HG02588 (cell line): ENCODE data around the gene MEGF11.
"Not testable (repeated sequence)": the region's sequence is repeated elsewhere in the genome, so short reads cannot be mapped to it uniquely, and the experiment has no call there.

ENCODE experiments used
- ATAC-seq: cut with Tn5 transposase; IDR thresholded peaks from one replicate; pipeline ENCODE4 v1.9.1; 2021; ENCODE audit warnings: mild to moderate bottlenecking, moderate library complexity; ENCODE audit not compliant: unreplicated experiment

The MEGF11 gene

DNA sequence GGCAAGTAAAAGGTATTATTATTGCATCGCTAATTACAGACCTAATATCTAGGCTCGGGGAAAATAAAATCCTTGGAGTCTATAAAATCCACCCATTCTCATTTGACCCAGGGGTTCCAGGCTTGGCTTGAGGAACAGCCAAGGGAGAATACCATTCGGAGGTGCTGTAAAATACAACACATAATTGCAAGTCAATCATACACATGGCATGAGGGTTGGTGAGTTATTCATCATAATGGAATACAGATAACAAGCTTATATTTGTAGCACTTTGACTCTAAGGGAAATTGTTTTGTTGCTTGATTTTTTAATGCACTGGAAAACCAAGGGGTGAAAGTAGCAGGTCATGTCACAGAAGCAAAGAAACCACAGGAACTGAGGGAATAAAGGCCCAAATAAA lies 23.0 kb upstream of the MEGF11 start:
- no peak for ATAC-seq

DNA sequence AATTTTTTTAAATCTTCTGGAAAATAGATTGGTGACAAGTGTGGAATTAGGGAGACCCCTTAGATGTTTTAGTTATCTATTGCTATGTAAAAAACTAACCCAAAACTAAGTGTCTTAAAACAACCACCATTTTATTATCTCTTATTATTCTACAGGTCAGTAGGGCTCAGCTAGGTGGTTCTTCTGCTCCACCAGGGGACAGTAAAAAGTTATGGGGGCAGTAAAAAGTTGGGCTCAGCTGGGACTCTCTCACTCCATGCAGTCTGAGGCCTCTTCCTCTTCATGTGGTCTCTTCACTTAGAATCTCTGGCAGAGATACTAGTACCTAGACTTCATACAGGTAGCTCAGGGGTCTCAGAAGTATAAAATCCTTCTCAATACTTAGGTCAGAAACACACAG lies 21.8 kb upstream of the MEGF11 start:
- ATAC-seq: no peak

DNA sequence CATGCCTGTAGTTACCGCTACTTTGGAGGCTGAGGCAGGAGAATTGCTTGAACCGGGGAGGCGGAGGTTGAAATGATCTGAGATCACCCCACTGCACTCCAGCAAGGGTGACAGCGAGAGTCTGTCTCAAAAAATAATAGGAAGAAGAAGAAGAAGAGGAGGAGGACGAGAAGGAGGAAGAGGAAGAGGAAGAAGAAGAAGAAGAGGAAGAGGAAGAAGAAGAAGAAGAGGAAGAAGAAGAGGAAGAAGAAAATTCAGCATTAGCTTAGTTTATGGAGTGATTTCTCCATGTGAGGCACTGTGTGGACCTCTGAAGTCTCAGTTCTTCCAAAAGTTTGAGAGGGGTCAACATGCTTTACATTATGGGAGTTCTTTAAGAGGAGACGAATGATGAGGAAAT lies 17.4 kb upstream of the MEGF11 start:
- no peak for ATAC-seq

DNA sequence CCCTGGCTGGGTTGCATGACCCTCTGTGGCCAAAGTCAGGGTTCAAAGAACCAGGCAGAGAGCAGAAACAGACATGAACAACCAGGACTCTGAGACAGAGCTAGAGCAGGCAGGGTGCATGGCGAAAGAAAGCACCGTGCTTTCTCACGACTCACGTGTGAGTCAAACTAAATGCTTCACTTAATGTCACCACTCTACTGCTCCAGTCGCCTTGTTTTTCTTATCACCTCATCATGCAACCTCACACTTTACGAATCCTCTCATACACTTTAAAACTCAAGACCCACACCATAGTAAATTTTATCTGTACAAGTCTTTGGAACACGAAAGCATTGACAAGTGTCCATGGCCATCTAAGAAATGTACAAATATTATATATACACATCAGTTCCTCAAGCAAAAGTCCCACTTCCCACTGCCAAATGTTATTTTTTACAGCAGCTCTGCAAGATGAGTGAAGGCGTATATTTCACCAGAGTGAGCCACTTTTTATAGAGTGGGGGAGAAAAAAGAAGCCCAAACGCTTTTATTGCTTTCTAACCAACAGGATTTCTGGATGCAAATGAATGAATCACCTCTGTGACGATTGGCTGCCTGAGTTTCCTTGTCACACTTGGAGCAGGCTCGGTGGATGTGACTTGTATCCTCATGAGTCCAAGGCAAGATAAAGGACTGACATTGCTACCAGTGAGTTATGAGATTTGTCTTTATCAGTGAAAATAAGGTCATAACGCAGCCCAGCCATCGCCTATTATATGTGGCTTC lies 16.0 kb upstream of the MEGF11 start:
- ATAC-seq: no peak

DNA sequence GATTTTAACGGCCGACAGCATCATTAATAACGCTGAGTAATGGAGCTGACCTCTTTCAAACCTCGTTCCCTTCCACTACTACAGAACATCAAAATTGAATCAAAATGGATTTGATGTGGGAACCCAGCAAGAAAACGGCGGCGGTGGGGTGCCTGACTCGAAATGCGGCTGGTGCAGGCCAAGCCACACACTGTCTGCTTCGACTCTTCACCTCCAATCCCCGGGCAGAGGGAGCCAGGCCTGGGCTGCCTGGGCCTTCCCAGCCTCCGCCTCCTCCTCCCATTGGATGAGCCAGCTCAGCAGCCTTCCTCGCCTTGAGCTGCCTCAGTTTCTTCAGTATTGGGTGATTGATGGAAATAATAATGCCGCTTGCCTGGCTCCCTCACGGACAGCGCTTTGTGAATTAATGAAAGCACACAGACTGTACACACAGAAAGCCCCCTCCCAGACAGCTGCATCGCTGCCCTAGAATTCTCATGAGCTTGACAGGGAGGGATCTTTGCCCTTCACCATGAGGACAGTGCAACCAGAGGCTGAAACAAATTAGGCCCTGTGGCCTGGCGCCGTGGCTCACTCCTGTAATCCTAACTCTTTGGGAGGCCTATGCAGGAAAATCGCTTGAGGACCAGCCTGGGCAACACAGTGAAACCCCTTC lies 11.4 kb upstream of the MEGF11 start:
- no peak for ATAC-seq

DNA sequence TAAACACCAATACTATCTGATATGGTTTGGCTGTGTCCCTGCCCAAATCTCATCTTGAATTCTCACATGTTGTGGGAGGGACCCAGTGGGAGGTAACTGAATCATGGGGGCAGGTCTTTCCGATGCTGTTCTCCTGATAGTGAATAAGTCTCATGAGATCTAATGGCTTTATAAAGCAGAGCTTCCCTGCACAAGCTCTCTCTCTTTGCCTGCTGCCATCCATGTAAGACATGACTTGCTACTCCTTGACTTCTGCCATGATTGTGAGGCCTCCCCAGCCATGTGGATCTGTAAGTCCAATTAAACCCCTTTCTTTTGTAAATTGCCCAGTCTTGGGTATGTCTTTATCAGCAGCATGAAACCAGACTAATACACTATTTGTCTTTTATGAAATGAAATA lies 9.3 kb upstream of the MEGF11 start:
- not testable (repeated sequence) for ATAC-seq

DNA sequence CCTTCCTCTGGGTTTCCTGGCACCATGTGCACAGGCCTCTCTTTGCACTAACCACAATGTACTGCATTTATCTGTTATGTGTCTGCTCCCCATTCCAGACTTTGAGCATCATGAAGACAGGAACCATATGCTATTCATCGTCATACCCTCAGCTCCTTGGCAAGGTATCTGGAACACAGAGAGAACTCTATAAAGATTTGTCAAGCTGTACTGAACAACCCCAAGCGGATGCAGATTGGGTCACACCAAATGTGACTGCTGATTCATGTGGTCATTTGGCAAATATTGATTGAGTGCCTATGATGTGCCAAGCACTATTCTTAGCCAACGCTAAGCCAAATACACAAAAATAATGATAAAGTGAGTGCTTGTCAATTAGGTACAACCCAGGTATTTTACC lies 7.5 kb upstream of the MEGF11 start:
- no peak for ATAC-seq

DNA sequence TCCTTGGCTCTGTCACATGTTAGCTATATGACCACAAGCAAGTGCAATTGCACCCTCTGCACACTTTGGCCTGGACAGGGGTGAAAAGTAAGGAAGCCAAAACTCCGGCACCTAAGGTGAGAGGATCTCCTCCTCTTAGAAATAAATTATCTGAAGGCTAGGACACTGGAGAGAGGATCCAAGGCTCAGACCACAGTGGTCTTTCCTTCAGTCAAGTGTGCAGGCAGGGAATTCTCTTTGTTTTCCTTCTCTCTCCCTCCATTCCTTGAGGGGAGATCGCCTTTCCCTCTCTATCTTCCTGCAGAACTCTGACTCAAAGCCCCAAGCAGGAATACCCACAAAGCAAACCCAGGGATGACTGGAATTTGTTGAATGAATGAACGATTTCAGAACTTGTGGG lies 3.1 kb upstream of the MEGF11 start:
- no peak for ATAC-seq

DNA sequence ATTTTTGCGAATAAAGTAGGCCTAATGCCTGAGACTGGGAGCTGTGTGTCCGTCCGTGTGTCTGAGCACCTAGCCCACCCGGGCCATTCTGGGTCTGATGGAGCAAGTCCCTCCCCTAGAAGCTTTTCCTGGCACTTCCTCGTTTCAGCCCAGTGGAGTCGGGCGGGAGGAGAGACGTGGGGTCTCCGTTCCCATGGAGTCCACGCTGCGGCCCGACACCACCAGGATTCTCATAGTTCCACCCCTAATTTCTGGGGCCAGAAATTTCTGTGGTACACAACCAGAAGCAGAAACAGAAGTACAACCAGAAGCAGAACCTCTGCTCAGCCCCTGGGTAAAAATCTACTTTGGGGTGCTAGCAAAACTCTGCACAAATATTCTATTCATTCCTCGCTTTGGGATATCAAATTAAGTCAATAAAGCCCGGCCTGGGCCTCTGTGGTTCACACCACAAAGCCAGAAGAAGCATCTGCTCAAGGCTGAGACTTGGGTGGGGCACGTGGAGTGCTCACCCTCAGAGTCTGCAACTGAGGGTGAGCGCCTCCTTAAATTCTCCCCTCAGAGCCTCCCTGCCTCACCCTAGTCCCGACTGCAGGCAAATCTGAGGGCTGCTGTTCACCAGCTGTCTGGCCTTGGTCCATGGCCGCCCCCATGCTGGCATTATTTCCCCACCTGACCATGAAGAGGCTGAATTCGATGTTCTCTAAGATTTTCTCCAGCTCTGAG lies 1.6 kb upstream of the MEGF11 start:
- no peak for ATAC-seq

DNA sequence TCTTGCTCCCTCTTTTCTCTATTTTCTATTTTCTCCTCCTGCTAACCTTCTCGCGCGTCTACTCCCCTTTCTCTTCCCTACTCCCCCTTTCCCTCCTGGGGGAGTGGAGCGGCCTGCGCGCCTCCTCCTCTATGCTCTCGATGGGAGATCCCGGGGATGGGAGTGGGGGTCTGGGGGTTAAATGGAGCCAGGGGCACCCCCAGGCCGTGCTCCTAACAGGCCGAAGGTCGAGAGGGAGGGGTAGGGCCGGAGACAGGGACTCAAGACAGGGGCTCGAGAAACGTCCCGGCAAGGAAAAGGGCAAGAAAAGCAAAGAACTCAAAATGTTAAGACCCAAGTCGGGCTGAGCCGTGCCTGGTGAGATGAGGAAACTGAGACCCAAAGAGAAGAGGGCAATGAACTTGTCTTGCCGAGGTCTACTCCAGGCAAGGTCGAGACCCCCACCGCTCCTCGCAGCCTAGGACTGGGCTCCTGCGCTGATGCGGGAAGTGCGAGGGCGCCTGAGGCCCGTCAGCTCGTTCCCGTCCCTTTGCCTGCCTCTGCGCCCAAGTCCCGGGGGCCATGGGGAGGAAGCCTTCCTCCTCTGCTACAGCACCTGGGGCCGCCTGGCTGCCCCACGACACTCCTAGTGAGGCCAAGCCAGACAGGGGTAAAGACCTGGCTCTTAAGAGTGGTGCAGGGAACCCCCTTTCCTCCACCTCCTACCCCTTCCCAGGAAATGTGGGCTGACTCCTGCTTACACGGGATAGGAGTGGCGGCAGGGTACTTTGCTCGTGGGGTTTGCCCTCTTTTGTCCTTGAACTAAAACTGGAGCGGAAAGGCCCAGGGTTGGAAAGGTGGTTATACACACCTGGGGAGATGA lies 770 bp upstream of the MEGF11 start:
- ATAC-seq: no peak

DNA sequence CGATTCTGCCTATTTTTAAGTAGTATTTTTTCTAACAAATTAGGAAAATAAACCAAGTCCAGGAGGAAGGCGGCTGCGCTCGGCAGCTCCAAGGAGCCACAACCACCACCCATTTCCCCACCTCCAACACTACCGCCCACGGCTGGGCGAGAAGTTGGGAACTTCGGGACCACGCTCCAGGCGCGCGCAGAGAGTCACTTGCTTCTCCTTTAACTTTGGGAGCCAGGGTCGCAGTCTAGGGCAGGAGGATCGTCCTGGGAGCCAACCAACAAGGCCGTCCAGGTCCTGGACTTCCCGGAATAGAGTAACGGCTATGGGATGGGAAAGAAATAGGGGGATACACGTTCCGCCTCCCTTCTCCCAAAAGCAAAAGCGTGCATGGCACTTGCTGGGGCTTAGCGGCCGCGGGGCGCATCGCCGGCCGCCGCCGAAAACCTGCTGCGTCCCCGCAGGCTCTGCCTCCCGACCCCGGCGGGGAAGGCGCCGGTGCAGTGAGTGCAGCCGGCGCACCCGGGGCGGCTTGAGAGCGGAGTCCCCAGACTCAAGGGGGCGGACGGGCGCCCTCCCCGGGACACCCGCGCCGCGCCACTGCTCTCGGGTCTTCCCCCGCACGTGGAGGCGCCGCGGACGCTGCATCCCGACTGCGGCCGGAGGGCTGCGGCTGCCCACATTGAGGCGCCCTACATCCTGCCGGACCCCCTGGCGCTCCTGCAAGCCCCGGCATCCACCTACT lies 699 bp downstream of the MEGF11 start:
- no peak for ATAC-seq

DNA sequence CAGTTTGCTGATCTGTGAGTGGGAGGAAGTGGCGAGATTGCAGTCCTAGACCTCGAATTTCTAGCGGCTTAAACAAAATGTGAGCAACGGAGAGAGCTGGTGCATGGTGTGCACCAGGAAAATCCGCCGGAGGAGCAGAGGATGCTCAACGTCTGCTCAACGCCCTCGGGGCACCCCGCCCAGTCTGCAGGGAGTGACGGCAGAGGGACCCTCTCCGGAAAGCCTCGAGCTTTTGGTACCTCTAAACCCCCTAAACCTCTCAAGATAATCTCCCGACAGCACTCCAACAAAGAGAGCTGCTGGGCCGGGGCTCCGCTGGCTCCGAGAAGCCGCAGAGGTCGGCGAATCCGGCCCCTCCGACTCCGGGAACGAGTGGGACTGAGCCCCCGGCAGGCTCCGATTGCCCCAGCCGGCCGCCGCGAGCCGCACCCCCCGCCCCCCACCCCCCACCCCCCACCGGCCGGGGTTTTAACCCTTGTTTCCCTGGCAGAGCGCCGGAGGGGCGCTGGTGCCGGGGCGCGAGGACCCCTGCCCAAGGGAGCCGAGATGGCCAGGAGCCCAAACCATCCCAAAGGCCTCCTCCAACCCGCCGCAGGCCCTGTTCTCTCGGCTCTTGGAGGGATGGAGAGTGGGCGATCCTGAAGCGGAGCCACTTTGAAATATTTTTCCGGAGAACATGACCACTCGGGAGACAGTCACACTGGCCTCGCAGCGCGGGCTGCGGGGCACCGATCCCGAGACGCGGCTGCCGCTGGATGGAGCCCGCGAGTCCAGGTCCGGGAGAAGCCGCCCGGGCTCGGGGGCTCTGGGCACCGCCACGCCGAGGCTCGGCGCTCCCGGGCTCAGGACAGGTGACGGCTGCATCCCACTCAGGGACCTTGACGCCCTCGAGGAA lies 1.5 kb downstream of the MEGF11 start:
- no peak for ATAC-seq

DNA sequence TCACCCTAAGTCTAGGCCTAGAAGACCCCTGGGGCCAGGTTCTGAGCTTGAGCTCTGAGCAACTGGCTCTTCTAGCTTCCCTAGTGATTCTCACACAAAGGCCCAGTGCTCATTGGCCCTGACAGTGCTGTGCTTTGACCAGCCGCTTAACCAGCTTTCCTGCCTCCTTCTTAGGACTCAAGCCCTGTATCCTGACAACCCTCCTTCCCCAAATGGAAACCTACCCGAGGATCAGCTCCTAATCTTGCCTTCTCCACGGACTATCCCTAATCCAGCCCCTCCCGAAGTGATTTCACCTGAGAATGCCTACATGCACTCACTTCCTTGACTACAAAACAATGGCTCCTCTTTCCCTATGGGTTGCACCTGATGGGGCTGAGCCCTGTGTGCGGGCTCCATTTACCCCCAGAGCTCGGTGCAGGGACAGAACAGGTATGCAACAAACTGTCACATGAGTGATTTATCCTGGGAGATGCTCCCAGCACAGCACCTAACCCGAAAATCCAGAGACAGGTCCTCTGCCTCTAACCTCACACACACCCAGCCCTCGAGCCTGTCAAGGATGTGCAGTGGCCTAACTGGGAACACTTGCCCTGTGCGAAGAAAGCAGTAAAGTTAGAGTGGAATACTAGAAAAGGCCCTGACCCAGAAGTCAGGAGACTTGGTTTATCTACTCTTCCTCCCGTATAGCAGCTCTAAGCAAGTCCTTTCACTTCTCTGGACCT lies 2.3 kb downstream of the MEGF11 start:
- no peak for ATAC-seq

DNA sequence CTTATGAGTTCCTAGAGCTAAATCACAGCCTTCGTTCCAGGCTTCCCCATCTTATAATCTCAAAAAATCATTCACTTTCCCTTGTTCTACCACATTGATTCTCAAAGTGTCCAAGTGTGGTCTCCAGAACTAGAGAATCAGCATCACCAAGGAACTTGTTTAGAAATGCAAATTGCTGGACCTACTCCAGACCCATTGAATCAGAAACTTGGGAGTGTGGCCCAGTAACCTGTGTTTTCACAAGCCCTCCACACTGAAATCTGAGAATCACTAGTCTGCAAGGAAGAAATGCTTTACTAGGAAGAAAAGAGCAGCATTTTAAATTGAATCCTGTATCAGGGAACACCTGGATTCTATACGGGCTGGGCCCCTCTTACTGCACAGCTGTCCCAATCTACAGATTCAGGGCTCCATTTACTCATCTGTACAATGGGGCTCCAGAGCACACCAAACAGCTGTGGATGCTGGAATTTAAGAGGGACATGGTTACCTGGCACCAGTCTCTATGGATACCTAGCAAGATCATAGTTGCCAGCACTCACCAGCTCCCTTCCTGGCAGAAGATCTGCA lies 3.9 kb downstream of the MEGF11 start:
- ATAC-seq: no peak

DNA sequence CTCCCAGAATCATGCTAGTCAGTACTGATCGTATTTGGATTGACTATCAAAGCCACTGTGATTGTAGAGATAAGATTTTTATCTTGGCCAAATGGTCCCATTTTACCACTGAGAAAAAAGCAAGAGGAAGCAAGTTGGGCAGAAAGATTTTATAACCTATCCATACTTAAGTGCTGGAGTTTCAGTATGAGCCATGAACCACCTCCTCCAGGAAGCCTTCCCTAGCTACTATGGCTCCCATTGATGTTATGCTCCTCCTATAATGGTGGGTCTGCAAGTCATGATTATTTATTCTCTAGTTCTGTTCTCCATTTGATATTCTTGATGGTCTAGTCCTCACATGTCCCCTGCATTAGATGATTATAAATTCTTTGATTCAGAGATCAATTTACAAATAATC lies 6.6 kb downstream of the MEGF11 start:
- no peak for ATAC-seq

DNA sequence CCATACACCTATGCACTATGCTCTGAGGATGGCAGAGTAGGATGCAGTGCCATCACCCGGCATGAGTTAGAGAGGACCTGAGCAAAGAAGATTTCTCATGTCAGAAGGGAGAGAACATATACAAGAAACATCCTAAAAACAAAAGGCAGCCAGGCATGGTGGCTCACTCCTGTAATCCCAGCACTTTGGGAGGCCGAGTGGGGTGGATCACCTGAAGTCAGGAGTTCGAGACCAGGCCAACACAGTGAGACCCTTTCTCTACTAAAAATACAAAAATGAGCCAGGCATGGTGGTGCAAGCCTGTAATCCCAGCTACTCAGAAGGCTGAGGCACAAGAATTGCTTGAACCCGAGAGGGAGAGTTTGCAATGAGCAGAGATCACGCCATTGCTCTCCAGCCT lies 7.7 kb downstream of the MEGF11 start:
- ATAC-seq: not testable (repeated sequence)

DNA sequence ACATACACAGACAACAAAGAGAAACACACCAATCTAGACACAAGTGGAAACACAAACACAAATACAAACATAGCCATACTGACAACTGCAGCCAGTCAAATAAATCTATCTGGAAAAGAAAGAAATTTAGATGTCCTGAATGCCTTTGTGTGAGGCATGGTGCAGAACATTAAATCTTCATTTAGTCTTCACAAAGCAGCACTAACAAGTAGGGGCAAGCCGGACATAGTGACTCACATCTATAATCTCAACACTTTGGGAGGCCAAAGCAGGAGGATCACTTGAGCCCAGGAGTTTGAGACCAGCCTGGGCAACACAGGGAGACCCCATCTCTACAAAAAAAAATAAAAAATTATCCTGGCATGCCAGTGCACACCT lies 11.7 kb downstream of the MEGF11 start:
- no peak for ATAC-seq

DNA sequence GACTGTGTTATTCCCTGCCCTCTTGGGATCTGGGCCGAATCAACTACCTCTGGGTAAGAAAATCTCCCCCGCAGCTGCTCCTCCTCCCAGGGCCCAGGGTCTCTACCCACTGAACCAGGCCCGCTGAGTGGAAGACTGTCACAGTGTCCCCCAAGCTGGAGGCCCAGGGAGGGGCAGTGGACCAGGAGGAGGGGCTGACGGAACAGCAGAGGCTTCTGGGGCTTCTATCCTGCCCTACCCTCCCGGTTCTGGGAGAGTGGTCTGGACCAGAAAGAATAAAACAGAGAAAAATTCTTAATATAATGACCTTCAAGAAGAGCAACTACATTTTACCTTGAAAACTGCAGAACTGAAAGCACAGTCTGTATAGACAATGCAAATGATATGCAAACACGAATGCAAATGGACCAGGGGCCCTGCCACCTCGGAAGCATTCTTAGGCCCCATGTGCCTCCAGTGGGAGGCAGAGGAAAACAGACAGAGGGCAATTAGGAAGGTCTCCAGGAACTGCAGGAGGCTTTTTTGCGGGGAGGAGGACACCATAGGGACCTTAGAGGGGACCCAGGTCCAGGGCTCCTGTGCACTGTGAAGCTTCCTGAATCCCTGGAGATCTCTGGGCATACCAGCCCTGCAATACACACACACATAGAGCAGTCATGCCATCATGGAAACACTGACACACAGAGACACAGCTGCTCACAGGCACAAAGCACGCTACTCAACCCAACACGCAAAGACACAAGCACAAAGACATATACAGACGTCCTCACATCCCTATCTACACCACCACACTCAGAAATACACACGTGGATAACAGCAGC lies 12.3 kb downstream of the MEGF11 start:
- no peak for ATAC-seq
